HFFc6 (cell line): Measurements from ENCODE around the gene BCR. TPM values are rescaled to one million over a fixed set of nuclear protein-coding genes. Genes with fewer than 3 reads are reported as not detected.
"Not testable (repeated sequence)": the region's sequence is repeated elsewhere in the genome, so short reads cannot be mapped to it uniquely, and the experiment has no call there.

ENCODE experiments used
- DNase-seq: peaks from one replicate; pipeline ENCODE4 v3.0.0-alpha.2; 2018
- H3K27ac Mint-ChIP-seq: 2 replicates; pipeline ENCODE4 v1.8.0; 2020; ENCODE audit warnings: mild to moderate bottlenecking, mixed read lengths
- H3K27me3 Mint-ChIP-seq: 2 replicates; pipeline ENCODE4 v1.8.0; 2021; ENCODE audit warnings: mild to moderate bottlenecking, moderate library complexity, mixed read lengths; ENCODE audit not compliant: insufficient read depth
- H3K36me3 Mint-ChIP-seq: 2 replicates; pipeline ENCODE4 v1.8.0; 2021; ENCODE audit warnings: low read depth, mixed read lengths
- H3K4me1 Mint-ChIP-seq: 2 replicates; pipeline ENCODE4 v1.8.0; 2020; ENCODE audit warnings: low read depth, mixed read lengths
- H3K4me3 Mint-ChIP-seq: 2 replicates; pipeline ENCODE4 v1.8.0; 2020; ENCODE audit warnings: mild to moderate bottlenecking, moderate library complexity, mixed read lengths
- H3K9me3 Mint-ChIP-seq: 2 replicates; pipeline ENCODE4 v1.8.0; 2020; ENCODE audit warnings: mild to moderate bottlenecking, mixed read lengths
- total RNA-seq, 6 experiments: library from RNA; stranded (reverse); fragmentation: NEBNext Ultra II Directional; extraction: Animal tissue kit (Norgen Biotek cat#: 25700); gene quantifications; 2 replicates in 1 of 6; 3 replicates in 5 of 6; pipeline ENCODE4 v1.2.3, GENCODE V29; 2021
- TF ChIP-seq, protein P1 (sequence below): fragments of 200-600 bp; sonication (generic); IDR thresholded peaks from 2 replicates; pipeline ENCODE4 v1.5.0; 2021; ENCODE audit warnings: antibody characterized with exemption, mild to moderate bottlenecking

Gene BCR
- total RNA-seq, 6 experiments from 2014 or later, result 28.0 to 41.3 (median 31.3) TPM

DNA sequence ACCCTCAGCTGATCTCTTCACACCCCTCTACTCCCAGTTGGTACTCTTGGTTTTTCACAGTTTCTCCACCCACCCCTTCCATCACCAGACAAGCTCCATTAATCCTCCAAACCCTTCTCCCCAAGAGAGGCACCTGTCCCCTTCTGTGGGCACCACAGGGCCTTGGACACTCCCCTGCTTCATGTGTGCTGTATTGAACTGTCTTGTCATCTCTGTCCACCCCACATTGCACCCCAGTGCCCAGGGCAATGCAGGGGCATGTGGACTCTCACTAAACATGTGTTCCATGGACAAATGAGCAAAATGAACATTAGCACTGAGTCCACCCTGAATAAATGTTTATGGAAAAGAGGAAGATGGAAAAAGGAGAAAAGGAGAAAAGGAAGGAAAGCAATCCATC, 181.4 kb downstream of the BCR start:
- Mint-ChIP-seq H3K4me3 (no peak overlapping the region), H3K36me3 (no peaks in the 10 kb centered on the region), H3K9me3 (no peaks in the 10 kb centered on the region), H3K27me3 (peaks cover 40% of the 10 kb centered on the region), H3K27ac (no peak overlapping the region), H3K4me1 (no peaks in the 10 kb centered on the region)
- DNase-seq, result no peak
- TF ChIP-seq, protein P1, sequence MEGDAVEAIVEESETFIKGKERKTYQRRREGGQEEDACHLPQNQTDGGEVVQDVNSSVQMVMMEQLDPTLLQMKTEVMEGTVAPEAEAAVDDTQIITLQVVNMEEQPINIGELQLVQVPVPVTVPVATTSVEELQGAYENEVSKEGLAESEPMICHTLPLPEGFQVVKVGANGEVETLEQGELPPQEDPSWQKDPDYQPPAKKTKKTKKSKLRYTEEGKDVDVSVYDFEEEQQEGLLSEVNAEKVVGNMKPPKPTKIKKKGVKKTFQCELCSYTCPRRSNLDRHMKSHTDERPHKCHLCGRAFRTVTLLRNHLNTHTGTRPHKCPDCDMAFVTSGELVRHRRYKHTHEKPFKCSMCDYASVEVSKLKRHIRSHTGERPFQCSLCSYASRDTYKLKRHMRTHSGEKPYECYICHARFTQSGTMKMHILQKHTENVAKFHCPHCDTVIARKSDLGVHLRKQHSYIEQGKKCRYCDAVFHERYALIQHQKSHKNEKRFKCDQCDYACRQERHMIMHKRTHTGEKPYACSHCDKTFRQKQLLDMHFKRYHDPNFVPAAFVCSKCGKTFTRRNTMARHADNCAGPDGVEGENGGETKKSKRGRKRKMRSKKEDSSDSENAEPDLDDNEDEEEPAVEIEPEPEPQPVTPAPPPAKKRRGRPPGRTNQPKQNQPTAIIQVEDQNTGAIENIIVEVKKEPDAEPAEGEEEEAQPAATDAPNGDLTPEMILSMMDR, result no peak

DNA sequence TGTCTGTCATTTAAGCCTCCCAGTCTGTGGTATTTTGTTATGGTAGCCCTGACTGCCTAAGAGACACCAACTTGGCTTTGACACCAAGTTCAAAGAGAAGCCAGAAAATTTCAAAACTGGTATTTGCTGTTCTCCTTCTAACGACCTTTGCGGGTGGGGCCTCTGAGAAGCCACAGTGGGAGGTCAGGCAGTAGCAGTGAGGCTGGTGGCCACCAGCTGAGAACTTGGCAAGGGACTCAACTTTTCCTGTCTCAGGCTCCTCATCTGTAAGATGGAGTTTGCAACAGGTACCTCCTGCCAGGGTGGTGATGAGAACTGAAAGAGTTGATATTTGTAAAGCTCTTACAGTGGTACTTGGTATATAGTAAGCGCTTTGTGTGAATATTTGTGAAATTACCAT, 183.4 kb downstream of the BCR start:
- no peaks in the 10 kb centered on the region for H3K36me3 Mint-ChIP-seq
- H3K4me3 Mint-ChIP-seq, result no peak overlapping the region
- H3K9me3 Mint-ChIP-seq, result no peaks in the 10 kb centered on the region
- no peak overlapping the region for H3K27ac Mint-ChIP-seq
- TF ChIP-seq, protein P1, result no peak
- no peaks in the 10 kb centered on the region for H3K4me1 Mint-ChIP-seq
- H3K27me3 Mint-ChIP-seq, result peaks cover 49% of the 10 kb centered on the region
- no peak for DNase-seq

DNA sequence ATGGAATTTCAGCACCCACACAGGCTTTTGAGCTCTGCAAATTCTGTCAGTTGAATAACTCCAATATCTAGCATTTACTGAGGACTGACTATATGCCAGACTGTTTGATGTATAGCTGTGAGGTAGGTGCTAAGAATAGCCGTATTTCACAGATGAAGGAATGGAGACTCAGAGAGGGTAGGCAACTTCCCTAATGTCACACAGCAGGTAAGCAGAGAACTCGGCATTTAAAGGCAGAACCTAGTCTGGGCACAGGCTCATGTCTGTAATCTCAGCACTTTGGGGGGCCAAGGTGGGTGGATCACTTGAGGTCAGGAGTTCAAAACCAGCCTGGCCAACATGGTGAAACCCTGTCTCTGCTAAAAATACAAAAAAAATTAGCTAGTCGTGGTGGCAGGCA, 184.1 kb downstream of the BCR start:
- no peaks in the 10 kb centered on the region for H3K9me3 Mint-ChIP-seq
- no peak for DNase-seq
- peaks cover 50% of the 10 kb centered on the region for H3K27me3 Mint-ChIP-seq
- no peak overlapping the region for H3K27ac Mint-ChIP-seq
- no peak overlapping the region for H3K4me3 Mint-ChIP-seq
- no peaks in the 10 kb centered on the region for H3K4me1 Mint-ChIP-seq
- TF ChIP-seq, protein P1, result no peak
- H3K36me3 Mint-ChIP-seq, result no peaks in the 10 kb centered on the region

DNA sequence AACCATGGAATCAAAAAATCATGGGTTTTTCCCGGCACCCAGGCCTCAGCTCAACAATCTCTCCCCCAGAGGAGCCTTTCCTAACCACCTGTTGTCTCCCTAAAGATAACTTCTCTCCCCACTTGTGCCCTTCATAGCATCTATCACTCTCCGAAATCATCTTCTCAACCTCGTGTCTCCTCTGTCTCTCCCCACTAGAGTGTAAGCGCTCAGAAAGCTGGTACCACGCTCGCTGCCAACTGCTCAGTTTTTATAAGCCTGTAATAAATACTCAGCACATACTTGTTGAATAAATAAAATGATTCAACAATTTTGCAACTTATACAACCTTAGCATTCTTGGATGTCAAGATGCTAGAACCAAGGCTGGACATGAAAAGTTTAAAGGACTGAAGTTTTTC, 185.2 kb downstream of the BCR start:
- Mint-ChIP-seq H3K4me3 (no peak overlapping the region), H3K27me3 (peaks cover 49% of the 10 kb centered on the region), H3K9me3 (no peaks in the 10 kb centered on the region)

DNA sequence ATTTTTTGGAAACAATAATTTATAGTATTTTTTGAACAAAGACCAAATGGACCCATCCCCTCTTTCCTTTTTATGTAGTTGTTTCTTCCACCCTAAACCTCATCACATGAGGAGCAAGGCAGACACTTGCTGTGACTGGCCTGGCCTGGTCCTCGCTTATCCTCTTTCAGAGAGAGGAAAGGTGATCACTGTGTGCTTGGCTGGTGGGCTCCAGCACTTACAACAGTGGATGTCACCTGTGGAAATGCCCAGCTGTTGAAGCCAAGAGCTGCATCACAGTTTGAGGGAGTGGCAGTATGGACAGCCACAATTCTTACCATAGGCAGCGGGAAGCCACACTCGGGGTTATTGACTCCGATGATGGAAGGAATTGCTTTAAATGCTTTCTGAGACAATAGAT, 185.7 kb downstream of the BCR start:
- no peaks in the 10 kb centered on the region for H3K9me3 Mint-ChIP-seq
- no peak overlapping the region for H3K27ac Mint-ChIP-seq
- no peak overlapping the region for H3K4me3 Mint-ChIP-seq
- H3K36me3 Mint-ChIP-seq, result no peaks in the 10 kb centered on the region
- H3K27me3 Mint-ChIP-seq, result peaks cover 49% of the 10 kb centered on the region
- TF ChIP-seq, protein P1, result no peak
- DNase-seq, result no peak
- no peaks in the 10 kb centered on the region for H3K4me1 Mint-ChIP-seq

More for the DNA sequence above, 185.2 kb downstream of the BCR start:
- TF ChIP-seq, protein P1, result no peak
- H3K36me3 Mint-ChIP-seq, result no peaks in the 10 kb centered on the region
- no peak overlapping the region for H3K27ac Mint-ChIP-seq
- no peak for DNase-seq
- no peaks in the 10 kb centered on the region for H3K4me1 Mint-ChIP-seq

DNA sequence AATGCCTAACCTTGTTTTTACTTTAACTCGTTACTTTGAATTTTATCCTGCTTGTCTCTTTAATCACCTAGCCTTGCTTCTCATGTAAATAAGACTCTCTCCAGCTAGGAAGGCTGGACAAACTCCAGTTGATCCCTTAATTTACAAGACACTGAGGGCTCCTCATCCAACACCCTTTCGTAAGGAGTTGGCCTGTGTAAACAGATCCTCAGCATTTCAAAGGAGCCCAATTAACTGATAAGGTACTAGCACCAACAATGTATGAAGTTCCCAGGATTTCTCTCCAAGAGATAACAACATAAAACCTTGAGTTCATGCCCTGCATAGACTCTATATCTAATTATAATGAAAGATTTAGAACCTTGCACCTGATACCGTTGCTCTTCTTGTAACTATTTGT, 186.9 kb downstream of the BCR start:
- not testable (repeated sequence) for H3K27ac Mint-ChIP-seq, DNase-seq, H3K4me3 Mint-ChIP-seq, H3K4me1 Mint-ChIP-seq, H3K9me3 Mint-ChIP-seq, H3K36me3 Mint-ChIP-seq
- H3K27me3 Mint-ChIP-seq, result peaks cover 49% of the 10 kb centered on the region

Other genes starting within 250 kb of the BCR start
- gene GNAZ, start 110.0 kb upstream of the BCR start, total RNA-seq, result 10 to 100 TPM; 19.0 to 22.5 (median 20.1) TPM
- gene RSPH14, start 38.5 kb upstream of the BCR start, total RNA-seq, result not detected
- 1 to 10 TPM; 5.4 to 7.1 (median 6.3) TPM for gene RAB36, start 35.0 kb upstream of the BCR start, total RNA-seq